CD4-positive, alpha-beta T cell treated with Interleukin-15 for 4 hours (primary cell): ENCODE measurements around the gene IRX4.

Source experiments
- DNase-seq: peaks from one replicate; pipeline ENCODE4 v3.0.0-alpha.2; 2020; ENCODE audit warnings: low spot score

Gene IRX4

GRCh38 chr5:1836176-1836890 is 46.4 kb downstream of the IRX4 start:
- DNase-seq: no peak

GRCh38 chr5:1835431-1835830 is 47.3 kb downstream of the IRX4 start:
- DNase-seq: no peak

GRCh38 chr5:1834721-1835429 is 47.9 kb downstream of the IRX4 start:
- no peak for DNase-seq

GRCh38 chr5:1834022-1834551 is 48.6 kb downstream of the IRX4 start:
- no peak for DNase-seq

- DNase-seq: no peak
Measured at GRCh38 chr5:1833264-1834021, 49.3 kb downstream of the IRX4 start.

GRCh38 chr5:1832511-1833250 is 50.0 kb downstream of the IRX4 start:
- no peak for DNase-seq

- no peak for DNase-seq
Measured at GRCh38 chr5:1831677-1832313, 50.9 kb downstream of the IRX4 start.

GRCh38 chr5:1831257-1831656 is 51.5 kb downstream of the IRX4 start:
- DNase-seq: no peak

GRCh38 chr5:1830571-1831228 is 52.0 kb downstream of the IRX4 start:
- DNase-seq: no peak

GRCh38 chr5:1827886-1828397 is 54.8 kb downstream of the IRX4 start:
- DNase-seq: peak; percentile 1
